Left renal pelvis (tissue), 4 donors: Measurements from ENCODE around the gene UBE2U. TPM values are rescaled to one million over a fixed set of nuclear protein-coding genes. Genes with fewer than 3 reads are reported as not detected.

Experiments
- DNase-seq, 4 donors: peaks; one replicate each; pipeline ENCODE4 v3.0.0-alpha.2; 2013; ENCODE audit warnings: low read depth in 4 of 4, low spot score in 3 of 4
- polyA plus RNA-seq, 4 donors: library from polyadenylated mRNA; unstranded; fragments of 120-200 nt; gene quantifications; one replicate each; pipeline ENCODE4 v1.2.1, GENCODE V29; 2013; ENCODE audit not compliant: insufficient read length in 4 of 4

Gene UBE2U
- polyA plus RNA-seq, 4 donors: not detected

- peak; percentile 36 to 60 (median 42) for DNase-seq
Observed at GRCh38 chr1:64282351-64282750, 78.9 kb downstream of the UBE2U start.

GRCh38 chr1:64287071-64287470, 83.6 kb downstream of the UBE2U start:
- no peak for DNase-seq

GRCh38 chr1:64290420-64290819, 87.0 kb downstream of the UBE2U start:
- DNase-seq: no peak

GRCh38 chr1:64291931-64292330, 88.5 kb downstream of the UBE2U start:
- no peak for DNase-seq

GRCh38 chr1:64292399-64292798, 89.0 kb downstream of the UBE2U start:
- DNase-seq: no peak

- DNase-seq: no peak
Observed at GRCh38 chr1:64293820-64294219, 90.4 kb downstream of the UBE2U start.

GRCh38 chr1:64295136-64295535, 91.7 kb downstream of the UBE2U start:
- no peak for DNase-seq

GRCh38 chr1:64295561-64295960, 92.1 kb downstream of the UBE2U start:
- DNase-seq: no peak

- no peak for DNase-seq
Observed at GRCh38 chr1:64296459-64296858, 93.0 kb downstream of the UBE2U start.

- no peak for DNase-seq
Observed at GRCh38 chr1:64302194-64302593, 98.8 kb downstream of the UBE2U start.

- DNase-seq: no peak
Observed at GRCh38 chr1:64302971-64303370, 99.5 kb downstream of the UBE2U start.

GRCh38 chr1:64304823-64305222, 101.4 kb downstream of the UBE2U start:
- DNase-seq: no peak

GRCh38 chr1:64308866-64309265, 105.4 kb downstream of the UBE2U start:
- DNase-seq: no peak

GRCh38 chr1:64309431-64309831, 106.0 kb downstream of the UBE2U start:
- no peak for DNase-seq

GRCh38 chr1:64310760-64311159, 107.3 kb downstream of the UBE2U start:
- no peak for DNase-seq

GRCh38 chr1:64312431-64312830, 109.0 kb downstream of the UBE2U start:
- no peak for DNase-seq

GRCh38 chr1:64315402-64315801, 112.0 kb downstream of the UBE2U start:
- DNase-seq: no peak
